Posterior vena cava (tissue), 2 donors: ENCODE measurements around the gene SNRNP200. TPM values are rescaled to one million over a fixed set of nuclear protein-coding genes. Genes with fewer than 3 reads are reported as not detected.
"Not testable (repeated sequence)": the region's sequence is repeated elsewhere in the genome, so short reads cannot be mapped to it uniquely, and the experiment has no call there.

Experiments
- DNase-seq: peaks from one replicate; pipeline ENCODE4 v3.0.0-alpha.2; 2020; ENCODE audit warnings: low spot score
- intact Hi-C, 2 donors: fragments of 100-400 bp; cut with DNase I; formaldehyde crosslinking; loops; one replicate each; pipeline versions ENCODE4 v1.14.1 to v1.14.2; 2022 to 2023
- total RNA-seq, 2 donors: library from RNA; stranded (reverse); fragmentation: NEBNext Ultra II Directional; extraction: Animal tissue kit (Norgen Biotek cat#: 25700); gene quantifications; one replicate each; pipeline ENCODE4 v1.2.1, GENCODE V29; 2021
- donor health status: DM: yes; HTN: yes; CAD: no.
- donor health status: DM: yes; HTN: yes; CAD: no.

The SNRNP200 gene
- total RNA-seq, 2 donors from 2014 or later = 67.2 to 78.3 TPM

GRCh38 chr2:96326564-96326963, 21.2 kb upstream of the SNRNP200 start:
- intact Hi-C loops = no loop called here
- DNase-seq = no peak

GRCh38 chr2:96325884-96326255, 20.5 kb upstream of the SNRNP200 start:
- DNase-seq = no peak
- intact Hi-C loops = no loop called here

DNA sequence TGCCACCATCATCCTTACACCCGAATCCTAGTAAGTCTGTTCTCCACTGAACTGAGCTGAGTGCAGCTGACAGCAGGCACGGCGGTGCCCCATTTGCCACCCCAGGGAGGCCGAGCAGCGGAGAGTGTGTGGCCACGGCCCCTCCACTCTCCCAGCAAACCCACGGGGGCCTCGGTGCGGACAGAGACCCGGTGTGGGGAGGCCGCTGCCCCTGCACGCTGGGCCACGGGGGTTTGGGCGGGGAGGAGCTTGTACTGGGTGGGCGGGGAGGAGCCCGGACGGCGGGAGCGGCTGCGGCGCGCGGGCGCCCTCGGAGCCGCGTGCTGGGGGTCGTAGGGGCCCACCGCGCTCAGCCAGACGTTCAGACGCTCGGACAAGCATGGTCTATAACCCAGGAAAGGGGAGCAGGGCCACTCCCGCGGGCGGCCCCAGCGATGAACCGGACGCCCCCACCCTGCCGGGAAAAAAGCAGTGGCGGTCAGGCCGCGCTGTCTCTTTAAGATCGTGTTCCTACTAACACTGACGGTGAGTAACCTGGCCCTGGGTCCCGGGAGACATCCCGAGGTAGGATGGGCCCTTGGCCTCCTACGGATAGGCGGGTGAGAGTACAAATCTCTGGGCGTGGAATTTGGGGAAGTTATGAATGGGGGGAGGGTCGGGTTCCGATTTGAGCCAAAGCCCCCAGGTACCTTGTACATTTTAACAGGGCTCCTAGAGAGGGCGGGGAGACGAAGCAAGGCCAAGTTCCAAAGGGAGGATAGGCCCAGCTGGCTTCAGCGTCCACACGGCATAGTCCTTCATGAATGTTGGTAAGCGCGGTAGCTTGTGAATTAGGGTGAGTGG, 19.9 kb upstream of the SNRNP200 start, which contains the start of gene ITPRIPL1:
TSS of gene ITPRIPL1 (plus strand) at position 277 of the 843 bp plus-strand sequence. CDS start at position 800, 523 bp downstream.
- intact Hi-C loops = no loop called here
- no peak for DNase-seq

GRCh38 chr2:96324721-96325040, 19.3 kb upstream of the SNRNP200 start:
- DNase-seq = no peak
- intact Hi-C loops = no loop called here

DNA sequence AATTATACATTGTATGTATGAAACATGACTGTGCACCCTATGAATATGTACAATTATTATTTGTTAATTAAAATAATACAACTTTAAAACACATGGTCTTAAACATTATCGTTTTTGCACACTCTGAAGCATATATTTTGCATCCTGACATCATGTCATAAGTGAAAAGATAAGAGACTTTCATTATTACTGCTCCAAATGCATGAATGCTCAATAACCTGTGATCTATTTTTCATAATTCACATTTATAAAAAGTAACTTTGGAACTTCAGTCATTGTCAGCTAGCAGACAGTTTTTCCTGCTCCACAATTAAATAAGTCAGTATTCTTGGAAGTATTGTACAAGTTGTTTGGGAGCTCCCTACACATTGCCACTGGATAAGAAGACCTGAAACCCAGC, 18.5 kb upstream of the SNRNP200 start:
- intact Hi-C loops = no loop called here
- DNase-seq = no peak

GRCh38 chr2:96320728-96321622, 15.6 kb upstream of the SNRNP200 start:
- intact Hi-C loops = no loop called here
- no peak for DNase-seq

GRCh38 chr2:96320326-96320725, 15.0 kb upstream of the SNRNP200 start:
- intact Hi-C loops = no loop called here
- DNase-seq = no peak

- no peak for DNase-seq
- intact Hi-C loops = no loop called here
Observed at GRCh38 chr2:96319396-96319795, 14.1 kb upstream of the SNRNP200 start.

DNA sequence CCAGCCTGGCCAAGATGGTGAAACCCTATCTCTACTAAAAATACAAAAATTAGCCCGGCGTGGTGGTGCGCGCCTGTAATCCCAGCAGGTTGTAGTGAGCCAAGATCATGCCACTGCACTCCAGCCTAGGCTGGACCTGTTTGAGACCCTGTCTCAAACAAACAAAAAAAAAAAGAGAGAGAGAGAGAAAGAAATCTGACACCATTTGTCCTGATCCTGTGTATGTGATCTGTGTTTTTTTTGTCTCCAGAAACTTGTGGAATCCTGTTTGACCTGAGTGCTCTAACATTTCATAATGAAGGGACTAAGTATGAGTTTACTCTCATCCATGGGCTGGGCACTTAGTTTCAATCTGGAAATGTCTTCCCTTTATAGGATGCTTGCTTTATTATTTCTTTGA, 13.4 kb upstream of the SNRNP200 start:
- DNase-seq = no peak
- intact Hi-C loops = no loop called here

DNA sequence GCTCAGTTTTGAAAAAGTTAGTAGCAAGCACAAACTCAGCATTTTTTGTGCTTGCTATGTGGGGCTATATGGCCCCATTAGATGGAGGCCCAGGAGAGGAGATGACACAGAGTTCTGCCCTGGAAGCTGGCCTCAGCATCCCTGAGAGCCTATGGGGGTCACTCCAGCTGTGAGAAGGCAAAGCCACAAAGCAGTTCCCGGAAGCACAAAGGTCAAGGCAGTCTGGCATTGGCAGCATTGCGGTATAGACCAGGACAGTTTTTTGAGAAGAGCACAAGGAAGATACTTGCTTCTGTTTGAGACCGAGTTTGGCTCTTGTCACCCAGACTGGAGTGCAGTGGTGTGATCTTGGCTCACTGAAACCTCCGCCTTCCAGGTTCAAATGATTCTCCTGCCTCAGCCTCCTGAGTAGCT, 12.2 kb upstream of the SNRNP200 start:
- intact Hi-C loops = no loop called here
- no peak for DNase-seq

GRCh38 chr2:96316999-96317398, 11.7 kb upstream of the SNRNP200 start:
- no peak for DNase-seq
- intact Hi-C loops = no loop called here

DNA sequence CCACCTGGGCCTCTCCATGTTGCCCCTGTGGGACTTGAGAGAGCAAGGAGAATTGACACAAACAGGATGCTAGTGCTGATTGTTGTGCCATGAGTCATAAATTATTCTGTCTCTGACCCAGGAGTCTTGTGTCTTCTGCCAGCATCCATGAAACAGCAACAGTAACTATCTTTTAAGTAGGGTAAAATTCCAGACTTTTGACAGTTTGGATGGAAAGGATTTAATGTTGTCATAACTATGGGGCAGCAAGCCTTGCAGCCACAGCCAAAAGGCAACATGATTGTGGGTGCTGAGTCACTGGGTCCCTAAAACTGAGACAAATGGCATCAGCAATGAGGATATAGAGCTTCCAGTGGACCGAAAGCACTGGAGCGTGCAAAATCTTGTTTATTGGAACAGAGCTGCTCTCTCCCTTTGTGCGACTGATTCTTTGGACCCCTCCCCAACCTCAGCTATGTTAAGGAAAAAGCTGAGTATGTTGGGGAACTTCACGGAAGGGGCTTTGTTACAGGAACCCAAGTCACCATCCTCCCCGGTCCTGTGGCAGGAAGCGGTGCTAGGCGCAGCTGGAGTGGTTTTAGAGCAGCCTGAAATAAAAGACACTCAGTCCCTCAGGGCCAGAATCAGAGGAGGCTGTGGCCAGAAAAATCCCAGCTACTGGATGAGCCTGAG, 10.2 kb upstream of the SNRNP200 start:
- no peak for DNase-seq
- intact Hi-C loops = no loop called here

- intact Hi-C loops = no loop called here
- DNase-seq = no peak
Observed at GRCh38 chr2:96315005-96315399, 9.7 kb upstream of the SNRNP200 start.

- intact Hi-C loops = loop anchor here in 1 of 2 donors (5.0 kb wide), 1 partner anchor 199 kb away; the partner anchor contains the start of gene NEURL3
- DNase-seq = no peak
Observed at GRCh38 chr2:96308248-96308647, 2.9 kb upstream of the SNRNP200 start.

- intact Hi-C loops = loop anchor here in 1 of 2 donors (5.0 kb wide), 1 partner anchor 201 kb away; the partner anchor contains the start of gene NEURL3
- DNase-seq = no peak
Observed at GRCh38 chr2:96306370-96306769, 1.0 kb upstream of the SNRNP200 start.

GRCh38 chr2:96305979-96306308, 598 bp upstream of the SNRNP200 start:
- intact Hi-C loops = loop anchor here in 1 of 2 donors (5.0 kb wide), 1 partner anchor 201 kb away; the partner anchor contains the start of gene NEURL3
- no peak for DNase-seq

DNA sequence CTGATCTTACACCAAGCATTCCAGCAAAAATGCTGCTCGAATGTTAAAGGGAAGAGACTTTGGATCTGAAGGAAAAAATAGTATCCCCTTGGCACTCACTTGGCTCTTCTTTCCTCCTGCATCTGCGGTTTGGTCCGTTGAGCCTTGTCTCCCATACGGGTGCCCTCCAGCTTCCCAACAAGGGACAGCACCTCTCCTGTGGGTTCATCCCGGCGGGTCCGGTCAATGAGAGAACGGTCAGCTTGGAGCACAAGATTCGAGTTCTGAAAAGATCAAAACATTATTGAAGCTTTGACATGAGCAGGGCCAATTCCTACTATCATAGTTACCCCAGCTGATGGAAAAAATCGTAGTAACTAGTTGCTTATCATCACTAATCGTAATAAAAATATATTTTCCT, 740 bp downstream of the SNRNP200 start:
- no peak for DNase-seq
- intact Hi-C loops = loop anchor here in 1 of 2 donors (5.0 kb wide), 1 partner anchor 203 kb away; the partner anchor contains the start of gene NEURL3

GRCh38 chr2:96301865-96302264, 3.5 kb downstream of the SNRNP200 start:
- intact Hi-C loops = no loop called here
- DNase-seq = no peak

DNA sequence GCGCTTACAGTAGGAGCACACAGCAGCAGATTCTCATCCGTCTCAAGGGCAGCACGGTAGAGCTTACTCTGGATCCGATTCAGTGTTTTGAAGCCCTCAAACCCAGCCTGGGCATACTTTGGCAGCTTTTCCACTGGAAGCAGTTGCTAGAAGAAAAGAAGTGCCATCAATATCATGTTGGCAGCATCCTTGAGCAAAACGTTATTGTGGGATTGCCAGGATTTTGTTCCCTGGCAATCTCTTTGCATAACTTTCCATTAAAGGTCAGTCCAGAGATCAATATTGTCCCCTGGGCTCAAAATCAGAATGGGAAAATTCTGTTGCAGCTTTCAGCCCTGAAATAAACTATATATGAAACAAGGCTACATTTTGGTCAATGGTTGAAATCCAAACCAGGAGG, 8.4 kb downstream of the SNRNP200 start:
- intact Hi-C loops = no loop called here
- DNase-seq = no peak

- DNase-seq, intact Hi-C loops: not testable (repeated sequence)
Observed at GRCh38 chr2:96294271-96294670, 11.1 kb downstream of the SNRNP200 start.
